Motor neuron (in vitro differentiated cells): Measurements from ENCODE around the gene CUTC. TPM values are rescaled to one million over a fixed set of nuclear protein-coding genes. Genes with fewer than 3 reads are reported as not detected.

Experiments used
- ATAC-seq, 8 experiments: fragments of 200-7000 bp; cut with Tn5 transposase; replicated peaks in 6 of 8; 2 replicates each; pipeline ENCODE4 v1.8.0; 2021; ENCODE audit warnings: mild to moderate bottlenecking in 8 of 8, moderate library complexity in 8 of 8
- H3K27ac ChIP-seq, 2 donors: fragments of 250-450 bp; sonication (Bioruptor Pico); 2 replicates each; pipeline ENCODE4 v1.9.0; 2021; ENCODE audit warnings: antibody characterized with exemption in 2 of 2, mild to moderate bottlenecking in 2 of 2, moderate library complexity in 1 of 2
- H3K4me1 ChIP-seq, 2 donors: fragments of 250-450 bp; sonication (Bioruptor Pico); replicated peaks in 1 of 2; 2 replicates each; pipeline ENCODE4 v1.6.1; 2021; ENCODE audit warnings: antibody characterized with exemption in 2 of 2, mild to moderate bottlenecking in 2 of 2, moderate library complexity in 1 of 2
- H3K4me3 ChIP-seq, 5 donors: fragments of 250-450 bp; sonication (Bioruptor Pico); 2 replicates each; pipeline ENCODE4 v1.9.0; 2021; ENCODE audit warnings: antibody characterized with exemption in 5 of 5, mild to moderate bottlenecking in 5 of 5, moderate library complexity in 4 of 5
- WGBS, 10 experiments: fragments of 450-650 bp; shearing (Covaris generic); methylation state at CpG; one replicate each; pipeline ENCODE4 v1.0.0; 2022; 5-methylcytosine and 5-hydroxymethylcytosine counted together
- in situ Hi-C, 9 experiments: fragments of 400-800 bp; cut with MboI; loops; one replicate each; pipeline ENCODE4 v1.15.0; 2021; ENCODE audit warnings: low sequenced_read_pairs in 9 of 9, low pct_unique_long_range_greater_than_20kb in 2 of 9; ENCODE audit not compliant: unreplicated experiment in 9 of 9
- total RNA-seq, 8 experiments: library from RNA; unstranded; fragments of 300-600 nt; gene quantifications; 2 replicates each; pipeline versions ENCODE4 v1.2.3 to v1.2.4, GENCODE V29; 2022

Gene CUTC, protein sequence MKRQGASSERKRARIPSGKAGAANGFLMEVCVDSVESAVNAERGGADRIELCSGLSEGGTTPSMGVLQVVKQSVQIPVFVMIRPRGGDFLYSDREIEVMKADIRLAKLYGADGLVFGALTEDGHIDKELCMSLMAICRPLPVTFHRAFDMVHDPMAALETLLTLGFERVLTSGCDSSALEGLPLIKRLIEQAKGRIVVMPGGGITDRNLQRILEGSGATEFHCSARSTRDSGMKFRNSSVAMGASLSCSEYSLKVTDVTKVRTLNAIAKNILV
- total RNA-seq = 10 to 100 TPM; 15.1 to 23.8 (median 16.0) TPM

GRCh38 chr10:99732033-99732842 is at the start of gene CUTC, which contains the start of gene COX15:
CUTC (plus strand) TSS chr10:99732234; CDS start chr10:99732349, 115 bp downstream.
COX15 (minus strand) TSS chr10:99732127; CDS start chr10:99732049, 78 bp downstream.
- peak; percentile 86 to 98 (median 96) for ATAC-seq
- 0 to 2% (median 0%) methylated on average over 1 to 10 of the region's 73 CpGs; no CpG with 5 or more reads in 5 of the 10 experiments for WGBS, 10 experiments
- in situ Hi-C loops = no loop called here

DNA sequence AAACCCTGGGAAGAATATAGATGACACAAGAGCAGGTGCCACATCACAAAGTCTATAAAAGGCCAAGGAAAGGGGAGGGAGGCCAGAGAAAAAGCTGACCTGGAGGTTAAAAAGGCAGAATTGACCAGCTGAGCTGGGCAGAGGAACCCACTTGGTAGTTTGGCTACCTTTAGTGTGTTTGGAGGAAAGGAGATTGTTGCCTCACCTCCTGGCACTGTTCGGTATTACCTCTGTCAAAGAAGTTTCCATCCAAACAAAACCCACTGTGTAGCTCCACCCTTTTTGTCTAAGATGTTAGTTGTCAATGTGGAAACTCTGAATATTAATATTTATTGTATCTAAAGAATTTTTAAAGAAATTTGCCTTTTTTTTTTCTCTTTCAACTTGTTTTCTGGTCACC is 49.3 kb upstream of the CUTC start:
- in situ Hi-C loops = no loop called here
- WGBS, 10 experiments = 75 to 100% (median 82%) methylated on average over 1 of the region's 1 CpG; no CpG with 5 or more reads in 2 of the 10 experiments
- Histone ChIP-seq H3K27ac (no peak overlapping the region), H3K4me3 (no peak overlapping the region), H3K4me1 (no peaks in the 10 kb centered on the region)
- peak in 3 of 8 experiments; percentile 10 to 50 (median 31) for ATAC-seq

More at GRCh38 chr10:99732033-99732842, at the start of gene CUTC, which contains the start of gene COX15:
- Histone ChIP-seq H3K27ac (peak within 1 kb of the TSS; percentile 88 to 94), H3K4me3 (peak within 1 kb of the TSS; percentile 58 to 95 (median 82)), H3K4me1 (peaks cover 5 to 11% of the 10 kb centered on the region in 2 donors)

DNA sequence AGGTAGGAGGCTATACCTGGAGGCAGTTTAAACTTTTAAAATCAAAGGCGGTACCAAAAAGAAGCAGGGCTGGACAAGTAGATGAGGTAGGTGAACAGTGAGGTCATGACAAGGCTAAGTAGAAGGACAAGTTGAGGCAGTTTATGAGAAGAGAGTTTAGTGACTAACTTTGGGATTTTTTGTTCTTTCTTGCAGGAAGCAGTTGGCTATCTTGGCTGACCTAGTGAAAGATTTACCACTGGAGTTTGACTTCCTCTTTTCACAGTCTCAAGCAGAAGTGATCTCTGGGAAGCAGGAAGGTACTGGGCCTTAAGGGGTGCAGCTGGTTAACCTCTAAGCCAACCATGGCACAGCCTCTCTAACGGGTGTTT is 46.5 kb upstream of the CUTC start:
- WGBS, 10 experiments = 56 to 100% (median 94%) methylated on average over 1 to 2 of the region's 2 CpGs; no CpG with 5 or more reads in 3 of the 10 experiments
- no peak for ATAC-seq
- in situ Hi-C loops = no loop called here
- no peaks in the 10 kb centered on the region for H3K4me1 ChIP-seq
- H3K27ac ChIP-seq = no peak overlapping the region
- H3K4me3 ChIP-seq = no peak overlapping the region

- Histone ChIP-seq H3K4me1 (no peaks in the 10 kb centered on the region), H3K4me3 (no peak overlapping the region), H3K27ac (no peak overlapping the region)
- in situ Hi-C loops = no loop called here
- WGBS, 10 experiments = 71 to 100% (median 100%) methylated on average over 1 of the region's 1 CpG; no CpG with 5 or more reads in 3 of the 10 experiments
- ATAC-seq = no peak
Measured at GRCh38 chr10:99689461-99689860, 42.6 kb upstream of the CUTC start.

- Histone ChIP-seq H3K27ac (no peak overlapping the region), H3K4me1 (no peaks in the 10 kb centered on the region), H3K4me3 (no peak overlapping the region)
- WGBS, 10 experiments = 3 to 100% (median 88%) methylated on average over 2 to 3 of the region's 3 CpGs; no CpG with 5 or more reads in 1 of the 10 experiments
- in situ Hi-C loops = no loop called here
- ATAC-seq = peak in 2 of 8 experiments; percentile 62 to 67
Measured at GRCh38 chr10:99693933-99694583, 38.0 kb upstream of the CUTC start.

GRCh38 chr10:99695761-99696160 is 36.3 kb upstream of the CUTC start:
- Histone ChIP-seq H3K4me1 (no peaks in the 10 kb centered on the region), H3K4me3 (no peak overlapping the region), H3K27ac (no peak overlapping the region)
- 0 to 100% (median 90%) methylated on average over 1 to 6 of the region's 6 CpGs for WGBS, 10 experiments
- in situ Hi-C loops = no loop called here
- ATAC-seq = no peak

DNA sequence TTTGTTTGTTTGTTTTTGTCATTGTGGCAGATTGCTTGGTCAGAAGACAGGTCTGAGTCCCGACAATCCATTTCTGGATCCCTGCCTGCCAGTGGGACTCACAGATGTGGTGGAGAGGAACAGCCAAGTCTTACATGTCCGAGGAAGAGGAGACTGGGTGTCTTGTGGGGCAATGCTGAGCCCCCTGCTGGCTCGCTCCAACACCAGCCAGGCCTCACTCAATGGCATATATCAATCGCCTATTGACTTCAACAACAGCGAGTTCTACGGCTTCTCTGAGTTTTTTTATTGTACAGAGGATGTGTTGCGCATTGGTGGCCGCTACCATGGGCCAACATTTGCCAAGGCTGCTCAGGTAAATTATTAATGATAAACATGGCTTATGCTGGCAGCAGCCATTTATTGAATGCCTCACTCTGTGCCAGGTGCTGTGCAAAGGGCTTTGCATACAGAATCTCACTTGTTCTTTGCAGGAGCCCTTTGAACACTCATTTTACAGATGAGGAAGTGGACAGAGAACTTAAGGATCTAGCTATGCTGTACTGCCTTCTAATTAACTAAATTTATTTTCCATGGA is 33.4 kb upstream of the CUTC start:
- ATAC-seq = no peak
- no peaks in the 10 kb centered on the region for H3K4me1 ChIP-seq
- no peak overlapping the region for H3K27ac ChIP-seq
- in situ Hi-C loops = no loop called here
- H3K4me3 ChIP-seq = no peak overlapping the region
- 20 to 100% (median 94%) methylated on average over 1 to 6 of the region's 8 CpGs; no CpG with 5 or more reads in 3 of the 10 experiments for WGBS, 10 experiments

DNA sequence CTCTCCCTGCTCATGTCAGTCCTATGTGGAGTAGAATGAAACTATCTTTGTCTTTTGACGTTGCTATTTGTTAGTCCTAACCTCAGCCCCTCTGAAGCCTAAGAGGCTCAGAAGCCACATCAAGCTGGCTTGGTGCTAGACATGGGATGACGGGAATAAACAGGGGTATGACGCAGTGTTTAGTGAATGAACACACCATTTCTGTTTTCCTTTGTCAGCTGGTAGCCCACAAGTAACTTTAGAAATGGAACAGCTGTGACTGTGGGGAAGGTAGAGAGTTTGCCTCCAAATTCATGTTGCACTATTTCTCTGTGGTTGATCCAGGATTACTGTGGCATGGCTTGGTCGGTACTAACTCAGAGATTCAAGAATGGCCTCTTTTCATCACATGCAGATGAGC is 31.4 kb upstream of the CUTC start:
- Histone ChIP-seq H3K4me3 (no peak overlapping the region), H3K27ac (no peak overlapping the region), H3K4me1 (no peaks in the 10 kb centered on the region)
- 50 to 100% (median 98%) methylated on average over 1 to 3 of the region's 4 CpGs; no CpG with 5 or more reads in 2 of the 10 experiments for WGBS, 10 experiments
- ATAC-seq = no peak
- in situ Hi-C loops = loop anchor here in 1 of 9 experiments (25.0 kb wide), 1 partner anchor 263 kb away; the partner anchor contains the start of gene GOT1

GRCh38 chr10:99708428-99709012 is 23.5 kb upstream of the CUTC start:
- in situ Hi-C loops = loop anchor here in 1 of 9 experiments (25.0 kb wide), 1 partner anchor 271 kb away; the partner anchor contains the start of gene GOT1
- peak in 2 of 8 experiments; percentile 14 to 35 for ATAC-seq
- Histone ChIP-seq H3K4me1 (no peaks in the 10 kb centered on the region), H3K27ac (no peak overlapping the region), H3K4me3 (no peak overlapping the region)
- WGBS, 10 experiments = 55 to 100% (median 87%) methylated on average over 1 of the region's 1 CpG; no CpG with 5 or more reads in 2 of the 10 experiments

DNA sequence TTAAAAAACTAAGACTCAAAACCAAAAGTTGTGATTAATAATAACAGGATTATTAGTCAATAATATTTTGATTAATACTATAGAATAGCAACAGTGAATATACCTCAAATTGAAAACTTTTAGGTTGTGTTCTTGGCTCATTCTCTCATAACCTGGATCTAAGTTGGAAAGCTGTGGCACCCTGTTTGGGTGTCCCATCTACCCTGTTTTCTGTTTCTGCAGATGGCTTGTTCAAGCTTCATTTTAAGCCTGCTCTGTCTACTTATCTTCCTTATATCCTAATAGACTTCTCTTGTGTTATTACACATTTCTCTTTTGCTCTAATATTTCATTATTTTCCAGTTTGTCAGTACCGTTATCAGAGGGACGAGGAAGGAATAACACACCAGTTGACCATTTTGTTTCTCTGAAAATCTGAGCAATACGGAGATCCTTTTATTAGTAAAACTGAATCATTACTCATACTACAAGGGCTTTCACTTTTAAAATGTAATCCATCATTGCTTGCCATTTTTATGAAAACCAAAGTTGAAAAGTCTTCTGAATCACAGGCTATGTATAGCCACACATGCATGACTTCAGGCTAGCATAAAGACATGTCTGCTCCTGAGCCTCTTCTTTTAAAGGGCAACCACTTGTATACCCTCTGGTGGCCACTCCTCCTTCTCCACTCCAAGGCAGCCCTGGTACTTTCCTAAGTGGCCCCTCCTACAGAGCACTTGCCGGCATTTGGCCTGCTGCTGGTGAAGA is 22.4 kb upstream of the CUTC start:
- Histone ChIP-seq H3K27ac (no peak overlapping the region), H3K4me3 (no peak overlapping the region)

GRCh38 chr10:99711129-99711719 is 20.8 kb upstream of the CUTC start:
- no peaks in the 10 kb centered on the region for H3K4me1 ChIP-seq
- in situ Hi-C loops = loop anchor here in 1 of 9 experiments (25.0 kb wide), 1 partner anchor 274 kb away; the partner anchor contains the start of gene GOT1
- H3K4me3 ChIP-seq = no peak overlapping the region
- peak in 4 of 8 experiments; percentile 41 to 68 (median 66) for ATAC-seq
- H3K27ac ChIP-seq = no peak overlapping the region

More for the DNA sequence above, 22.4 kb upstream of the CUTC start:
- H3K4me1 ChIP-seq = no peaks in the 10 kb centered on the region
- in situ Hi-C loops = loop anchor here in 1 of 9 experiments (25.0 kb wide), 1 partner anchor 272 kb away; the partner anchor contains the start of gene GOT1
- peak in 7 of 8 experiments; percentile 52 to 99 (median 94) for ATAC-seq
- WGBS, 10 experiments = 0 to 80% (median 60%) methylated on average over 1 to 4 of the region's 4 CpGs; no CpG with 5 or more reads in 1 of the 10 experiments
